ENCODE results near the gene OST4.

- TF ChIP-seq EZH2 (IDR thresholded peaks at IDR 0.05) (no peak), POLR2AphosphoS5 (IDR thresholded peaks at IDR 0.05; ENCODE audit: borderline replicate concordance, low read depth, low read length) (no peak), FOXP2 (optimal IDR thresholded peaks at IDR 0.05; ENCODE audit: control extremely low read depth, extremely low read length, insufficient read depth) (no peak)
These were observed 38.1 kb downstream of the OST4 start for GRCh38 chr2:27033253-27033852.
